Ramos (cell line): Measurements from ENCODE around the gene PTGR1.
"Not testable (repeated sequence)": the region's sequence is repeated elsewhere in the genome, so short reads cannot be mapped to it uniquely, and the experiment has no call there.

ENCODE experiments used
- in situ Hi-C: fragments of 300-500 bp; cut with MboI; formaldehyde crosslinking; loops from one replicate; pipeline ENCODE4 v1.14.3; 2022; ENCODE audit warnings: low sequenced_read_pairs; ENCODE audit not compliant: unreplicated experiment

PTGR1 gene

DNA sequence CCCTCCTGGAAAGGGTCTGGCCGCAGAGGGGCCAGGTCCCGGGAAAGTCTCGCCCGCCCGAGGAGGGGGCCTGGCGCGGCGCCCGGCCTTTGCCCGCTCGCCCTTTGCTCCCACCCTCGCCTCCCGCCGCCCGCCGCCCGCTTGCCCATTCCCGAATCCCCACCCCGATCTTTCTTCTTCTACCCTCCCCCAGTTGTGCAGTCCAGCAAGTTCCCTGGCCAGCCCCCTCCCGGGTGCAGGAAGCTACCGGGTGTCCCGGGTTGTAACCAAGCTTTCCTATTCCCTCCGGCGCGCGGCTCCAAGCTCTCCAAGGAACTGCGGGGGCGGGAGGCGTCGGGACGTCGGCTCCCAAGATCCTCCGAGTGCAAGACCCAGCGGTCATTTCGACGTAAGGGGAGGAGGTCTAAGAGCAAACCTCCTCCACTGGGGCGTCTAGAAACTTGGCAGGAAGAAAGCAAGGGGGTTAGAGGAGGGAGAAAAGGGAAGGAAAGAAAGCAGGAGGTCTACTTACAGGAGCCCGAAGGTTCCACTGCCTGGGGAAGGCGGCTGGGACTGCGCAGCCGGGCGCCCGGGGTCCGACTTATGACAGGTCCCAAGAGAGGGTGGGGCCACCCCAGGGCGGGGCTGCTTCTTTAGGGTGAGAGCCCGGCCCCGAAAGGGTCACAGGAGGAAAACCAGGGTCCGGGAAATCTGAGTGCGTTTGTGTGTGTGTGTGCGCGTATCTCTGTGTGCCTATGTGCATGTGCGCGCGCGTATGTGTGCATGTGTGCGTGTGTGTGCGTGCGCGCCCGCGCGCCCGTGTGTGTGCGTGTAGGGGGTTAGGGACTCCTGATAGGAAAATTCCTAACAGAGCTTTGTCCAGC lies at the start of gene PTGR1:
TSS of gene PTGR1 (minus strand) at position 556 of the 863 bp plus-strand sequence. CDS start 2,225 bp downstream, outside the sequence.
- in situ Hi-C loops, result loop anchor here (10.0 kb wide), 1 partner anchor 95 kb away; no protein-coding TSS in a partner anchor

DNA sequence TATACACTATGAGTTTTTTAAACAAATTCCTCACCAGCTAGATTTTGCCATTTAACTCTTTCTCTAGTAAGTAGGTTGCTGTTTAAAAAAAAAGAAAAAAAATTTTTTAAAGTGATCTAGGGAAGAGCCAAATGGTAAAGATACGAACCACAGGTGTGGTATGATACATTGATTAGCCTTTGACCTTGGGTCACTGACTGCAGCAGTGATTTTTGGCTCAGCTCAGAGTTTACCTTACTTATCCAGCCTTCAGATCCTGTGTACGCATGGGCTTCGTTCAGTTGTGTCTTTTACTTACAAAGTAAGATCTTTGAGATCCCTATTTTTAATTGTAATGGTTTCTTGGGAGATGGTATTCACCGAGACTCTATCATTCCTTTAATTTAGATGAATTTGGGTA lies 49.6 kb upstream of the PTGR1 start:
- in situ Hi-C loops, result no loop called here

DNA sequence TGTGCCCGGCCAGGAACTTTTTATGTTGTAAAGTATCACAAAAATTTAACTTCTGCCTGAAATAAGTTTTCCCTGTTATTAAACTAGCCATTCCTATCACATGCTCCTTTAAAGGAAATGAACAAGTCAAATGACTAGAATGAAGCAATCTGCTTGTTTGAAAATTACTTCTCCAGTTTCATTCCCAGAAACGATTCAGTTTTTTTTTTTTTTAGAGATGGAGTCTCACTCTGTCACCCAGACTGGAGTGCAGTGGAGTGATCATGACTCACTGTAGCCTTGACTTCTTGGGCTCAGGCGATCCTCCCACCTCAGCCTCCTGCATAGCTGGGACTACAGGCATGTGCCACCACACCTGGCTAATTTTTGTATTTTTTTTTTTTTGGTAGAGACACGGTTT lies 48.6 kb upstream of the PTGR1 start:
- in situ Hi-C loops, result no loop called here

DNA sequence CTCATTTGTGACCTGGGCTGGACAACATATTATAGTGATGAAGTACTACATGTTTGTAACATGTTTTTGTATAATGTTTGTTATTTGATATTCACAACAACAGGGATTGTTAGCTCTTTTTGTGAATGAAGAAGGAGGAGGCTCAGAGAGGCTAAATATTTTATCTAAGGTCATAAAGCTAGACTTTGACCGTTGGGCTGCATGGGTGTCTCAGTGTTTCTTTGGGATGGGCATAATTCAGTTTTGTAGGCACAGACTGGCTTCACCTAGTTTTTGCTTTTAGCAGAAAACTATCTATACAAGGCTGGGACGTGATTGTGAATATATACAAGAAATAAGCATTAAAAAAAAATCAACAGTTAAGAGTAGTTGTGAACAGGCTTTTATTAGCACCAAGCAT lies 47.0 kb upstream of the PTGR1 start:
- in situ Hi-C loops, result no loop called here

DNA sequence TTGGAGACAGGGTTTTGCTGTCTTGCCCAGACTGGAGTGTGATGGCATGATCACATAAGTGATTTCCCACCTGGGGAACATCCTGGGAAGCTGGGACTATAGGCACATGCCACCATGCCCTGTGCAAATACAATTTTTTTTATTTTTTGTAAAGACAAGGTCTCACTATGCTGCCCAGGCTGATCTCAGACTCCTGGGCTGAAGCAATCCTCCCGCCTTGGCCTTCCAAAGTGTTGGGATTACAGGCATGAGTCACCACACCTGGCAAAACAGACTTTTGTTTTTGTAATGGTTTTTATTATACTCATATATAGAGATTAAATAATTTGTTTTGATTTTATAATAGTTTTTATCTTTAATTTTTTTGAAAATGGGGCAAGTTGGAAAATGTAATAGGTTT lies 46.4 kb upstream of the PTGR1 start:
- in situ Hi-C loops, result no loop called here

DNA sequence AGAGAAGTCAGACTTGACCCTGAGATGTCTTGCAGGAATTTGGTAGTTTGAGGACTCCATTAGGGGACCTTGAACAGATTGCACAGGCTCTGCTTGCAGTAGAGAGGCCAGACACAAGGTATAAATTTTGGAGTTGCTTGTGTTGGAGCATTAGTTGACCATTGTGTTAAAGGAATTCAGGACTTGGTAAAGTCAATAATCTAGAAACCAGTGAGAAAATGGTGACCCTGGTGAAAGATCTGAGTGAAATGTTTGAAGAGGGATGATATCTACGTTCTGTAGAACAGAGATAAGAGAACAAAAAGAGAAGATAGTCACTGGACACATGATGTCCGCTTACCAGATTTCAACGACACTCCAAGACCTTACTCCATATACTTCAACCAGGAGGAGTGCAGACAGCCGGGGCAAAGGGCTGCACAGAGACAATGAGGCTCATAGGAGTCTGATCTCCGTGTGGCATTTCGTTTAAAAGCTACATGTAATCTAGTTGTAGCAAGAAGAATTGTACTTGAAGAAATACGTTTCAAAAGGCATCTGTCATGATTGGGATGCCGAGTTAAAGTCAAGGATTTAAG lies 44.8 kb upstream of the PTGR1 start:
- in situ Hi-C loops, result no loop called here

DNA sequence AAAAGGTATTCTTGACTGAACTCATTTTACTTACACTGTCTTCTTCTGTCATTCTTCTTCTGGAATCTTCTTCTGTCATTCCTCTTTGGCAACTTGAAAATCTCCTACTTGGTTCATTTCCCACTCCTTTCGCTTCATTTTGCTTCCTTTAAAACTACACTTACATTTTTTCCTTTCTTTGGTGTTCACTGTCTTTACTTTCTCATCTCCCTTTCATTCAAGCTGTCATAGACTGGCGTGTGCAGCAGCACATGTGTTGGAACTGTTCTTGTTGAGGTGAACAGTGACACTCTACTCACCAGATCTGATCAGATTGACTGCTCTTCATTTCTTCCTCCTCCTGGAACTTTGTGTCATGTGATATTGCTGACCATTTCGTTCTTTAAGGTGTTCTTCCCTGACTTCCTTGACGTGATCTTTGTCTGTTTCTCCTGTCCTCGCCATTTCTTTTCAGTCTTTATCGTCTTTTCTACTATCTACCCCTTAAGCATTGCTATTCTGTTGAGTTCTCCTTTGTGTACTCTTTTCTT lies 38.0 kb upstream of the PTGR1 start:
- in situ Hi-C loops, result no loop called here

DNA sequence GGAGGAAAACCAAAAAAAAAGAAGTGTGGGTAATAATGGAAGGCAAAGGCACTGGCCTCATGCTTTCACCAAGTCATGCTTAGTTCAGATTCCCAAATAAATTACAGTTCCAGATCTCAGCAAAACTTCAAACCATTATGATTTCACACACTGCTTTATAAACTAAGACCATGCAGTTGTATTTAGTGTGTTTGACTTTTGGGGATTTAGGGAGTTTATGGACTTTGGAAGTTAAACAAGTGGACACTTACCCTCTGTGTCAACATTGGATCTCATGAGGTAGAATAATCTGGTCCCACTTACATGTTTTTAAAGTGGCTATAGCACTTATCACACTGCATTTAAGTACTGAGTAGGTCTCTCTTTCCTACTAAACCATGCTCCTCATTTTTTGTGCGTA lies 35.4 kb upstream of the PTGR1 start:
- in situ Hi-C loops, result no loop called here

DNA sequence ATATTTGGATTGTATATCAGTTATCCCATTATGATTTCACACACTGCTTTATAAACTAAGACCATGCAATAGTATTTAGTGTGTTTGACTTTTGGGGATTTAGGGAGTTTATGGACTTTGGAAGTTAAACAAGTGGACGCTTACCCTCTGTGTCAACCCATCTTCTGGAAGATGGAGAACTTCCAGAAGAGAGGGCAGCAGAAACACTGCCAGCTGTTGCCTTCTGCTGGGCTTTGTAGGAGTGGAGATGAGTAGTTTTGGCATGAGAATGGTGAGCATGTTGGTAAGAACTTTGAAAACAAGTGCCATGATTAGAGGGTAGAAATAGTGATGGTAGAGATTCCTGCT lies 33.9 kb upstream of the PTGR1 start:
- in situ Hi-C loops, result no loop called here

DNA sequence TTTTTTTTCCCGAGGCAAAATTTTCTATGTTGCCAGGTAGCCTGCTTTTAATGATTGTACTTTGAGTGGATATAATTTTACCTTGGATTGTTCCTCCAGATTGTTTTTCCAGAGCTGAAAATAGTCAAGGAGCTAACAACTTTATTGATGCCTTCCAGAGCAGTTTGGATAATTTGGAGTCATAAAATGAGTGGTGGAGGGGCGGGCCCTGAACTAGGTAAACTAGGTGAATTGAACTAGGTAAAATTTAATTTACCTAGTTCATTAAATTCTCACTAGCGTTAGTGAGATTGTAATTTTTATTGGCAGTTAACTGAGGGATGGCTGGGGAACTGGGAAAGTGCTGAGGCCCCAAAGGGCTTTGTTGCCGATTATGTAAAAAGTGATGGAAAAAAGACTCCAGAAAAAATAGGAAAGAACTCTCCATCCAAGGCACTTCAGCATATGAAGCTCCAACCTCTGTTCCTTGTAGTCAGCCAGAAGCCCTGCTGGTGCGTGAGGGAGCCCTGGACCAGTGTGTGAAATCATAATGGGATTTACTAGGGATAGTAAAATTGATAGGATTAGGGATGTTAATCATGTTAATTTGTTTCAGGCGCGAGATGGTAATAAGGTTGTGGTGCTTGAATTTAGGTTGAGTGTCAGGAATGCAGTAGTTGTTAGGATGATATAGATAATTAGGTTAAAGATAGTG lies 33.4 kb upstream of the PTGR1 start:
- in situ Hi-C loops, result no loop called here

DNA sequence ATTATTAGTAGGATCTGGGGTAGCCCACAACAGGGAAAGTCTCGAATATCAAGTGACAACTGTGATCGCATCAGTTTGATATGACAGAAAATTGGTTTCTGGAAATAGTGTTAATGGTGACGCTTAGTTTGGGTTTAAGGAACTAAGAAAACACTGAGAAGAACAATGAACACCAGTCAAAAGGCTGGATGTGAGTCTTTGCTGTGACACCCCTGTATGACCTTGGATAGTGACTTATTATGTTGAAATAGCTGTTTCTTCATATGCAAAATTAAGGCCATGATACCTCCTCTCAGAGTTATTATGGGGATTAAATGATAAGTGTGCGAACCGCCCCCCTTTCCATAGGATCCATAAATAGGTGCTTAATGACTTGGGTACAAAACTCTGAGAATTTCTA lies 32.6 kb upstream of the PTGR1 start:
- in situ Hi-C loops, result no loop called here

DNA sequence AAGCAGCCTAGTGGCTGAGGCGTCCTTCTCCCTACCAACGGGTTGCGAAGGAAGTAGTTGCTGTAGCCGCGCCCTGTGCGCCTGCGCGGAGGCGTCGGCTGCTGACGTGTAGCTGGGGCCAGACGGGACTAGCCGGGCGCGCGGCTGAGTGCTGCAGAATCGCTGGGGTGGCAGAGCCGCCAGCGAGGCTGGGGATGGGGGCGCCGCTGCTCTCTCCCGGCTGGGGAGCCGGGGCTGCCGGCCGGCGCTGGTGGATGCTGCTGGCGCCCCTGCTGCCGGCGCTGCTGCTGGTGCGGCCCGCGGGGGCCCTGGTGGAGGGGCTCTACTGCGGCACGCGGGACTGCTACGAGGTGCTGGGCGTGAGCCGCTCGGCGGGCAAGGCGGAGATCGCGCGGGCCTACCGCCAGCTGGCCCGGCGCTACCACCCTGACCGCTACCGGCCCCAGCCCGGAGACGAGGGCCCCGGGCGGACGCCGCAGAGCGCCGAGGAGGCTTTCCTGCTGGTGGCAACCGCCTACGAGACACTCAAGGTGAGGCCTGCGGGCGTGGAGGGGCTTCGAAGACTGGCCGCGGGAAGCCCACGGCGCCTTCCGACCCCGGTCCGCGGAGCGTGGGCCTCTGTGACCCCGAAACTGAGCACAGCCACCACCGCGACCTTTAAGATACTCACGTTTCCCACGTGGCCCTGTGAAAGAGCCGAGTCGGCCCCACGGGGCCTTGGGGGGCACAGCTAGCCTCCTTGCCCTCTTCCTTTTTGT lies 31.9 kb upstream of the PTGR1 start, which contains the start of gene DNAJC25:
TSS of gene DNAJC25 (plus strand) at position 121 of the 758 bp plus-strand sequence. CDS start at position 195, 74 bp downstream.
- in situ Hi-C loops, result no loop called here

DNA sequence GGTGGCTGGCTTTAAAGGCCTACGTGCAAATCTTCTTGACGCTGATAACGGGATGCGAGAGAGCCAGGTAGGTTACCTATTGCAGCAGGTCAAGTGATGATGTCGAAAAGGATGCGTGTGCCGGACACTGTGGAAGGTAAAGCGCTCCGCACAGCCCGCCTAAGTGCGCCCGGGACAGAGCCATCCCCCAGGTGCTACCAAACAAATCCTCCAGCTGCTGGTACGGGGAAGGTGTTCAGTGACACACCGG lies 31.4 kb upstream of the PTGR1 start:
- in situ Hi-C loops, result no loop called here

DNA sequence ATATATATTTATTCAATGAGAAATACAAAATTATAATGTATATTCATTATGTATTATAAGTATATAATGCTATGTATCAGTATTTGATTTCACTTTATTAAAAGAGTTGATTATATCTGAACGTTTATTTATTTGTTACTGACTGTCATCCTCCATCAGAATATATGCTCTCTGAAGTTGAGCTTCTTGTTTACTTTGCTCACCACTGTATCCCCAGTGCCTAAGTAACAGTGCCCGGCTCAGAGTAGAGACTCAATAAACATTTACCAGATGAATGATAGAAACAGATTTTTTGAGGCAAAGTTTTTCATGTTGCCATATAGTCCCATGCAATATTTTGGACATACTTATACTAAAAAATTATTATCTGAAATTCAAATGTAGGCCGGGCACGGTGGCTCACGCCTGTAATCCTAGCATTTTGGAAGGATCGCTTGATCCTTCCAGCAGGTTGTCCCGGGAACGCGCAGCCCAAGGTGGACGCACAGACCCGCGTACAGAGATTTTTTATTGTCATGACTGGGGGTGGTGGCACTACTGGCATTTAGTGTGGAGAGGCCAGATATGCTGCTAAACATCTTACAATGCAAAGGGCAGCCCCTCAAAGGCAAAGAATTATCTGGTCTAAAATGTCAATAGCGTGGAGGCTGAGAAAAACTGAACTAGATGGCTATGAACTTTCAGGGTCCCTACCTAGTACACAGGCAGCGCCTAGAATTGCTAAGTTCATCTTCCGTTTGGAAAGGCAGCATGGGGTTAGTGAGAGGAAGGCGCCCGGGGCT lies 30.9 kb upstream of the PTGR1 start:
- in situ Hi-C loops, result no loop called here

DNA sequence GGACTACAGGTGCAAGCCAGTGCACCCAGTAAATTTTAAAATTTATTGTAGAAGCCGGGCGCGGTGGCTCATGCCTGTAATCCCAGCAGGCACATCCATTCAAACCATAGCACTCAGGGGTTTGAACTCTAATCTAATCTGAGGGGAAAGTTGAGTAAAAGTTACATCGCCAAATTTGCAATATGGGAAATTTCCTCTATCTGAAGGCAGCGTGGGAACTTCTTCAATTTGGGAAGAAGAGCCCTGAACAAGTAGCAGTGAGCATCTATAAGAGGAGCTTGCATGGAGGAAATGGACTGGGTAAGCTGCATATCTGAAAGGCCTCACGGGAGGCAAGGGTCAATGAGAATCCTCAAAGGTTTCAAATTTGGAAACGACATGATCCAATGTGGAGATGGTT lies 29.0 kb upstream of the PTGR1 start:
- in situ Hi-C loops, result no loop called here

DNA sequence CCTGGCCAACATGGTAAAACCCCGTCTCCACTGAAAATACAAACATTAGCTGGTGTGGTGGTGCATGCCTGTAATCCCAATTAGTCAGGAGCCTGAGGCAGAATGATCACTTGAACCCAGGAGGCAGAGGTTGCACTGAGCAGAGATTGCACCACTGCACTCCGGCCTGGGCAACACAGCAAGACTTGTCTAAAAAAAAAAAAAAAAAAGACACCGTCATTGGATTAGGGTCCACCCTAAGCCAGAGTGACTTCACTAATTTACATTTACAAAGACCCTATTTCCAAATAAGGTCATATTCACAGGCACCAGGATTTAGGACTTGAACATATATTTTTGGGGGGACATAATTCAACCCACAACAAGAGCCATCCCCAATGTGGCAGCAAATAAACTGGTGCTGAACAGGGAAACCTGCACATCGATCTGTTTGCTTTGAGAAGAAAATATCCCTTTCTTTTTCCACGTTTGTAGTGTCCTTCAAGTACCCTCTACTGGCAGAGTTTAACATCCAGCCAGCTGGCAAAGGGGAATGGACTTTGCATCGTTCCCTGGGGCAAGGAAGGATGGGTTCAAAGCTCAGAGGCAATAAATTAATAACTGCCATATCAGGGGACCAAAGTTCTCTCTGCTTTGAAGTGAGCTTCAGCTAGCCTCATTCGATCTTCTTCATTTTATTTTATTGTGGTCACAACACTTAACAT lies 28.0 kb upstream of the PTGR1 start:
- in situ Hi-C loops, result no loop called here

DNA sequence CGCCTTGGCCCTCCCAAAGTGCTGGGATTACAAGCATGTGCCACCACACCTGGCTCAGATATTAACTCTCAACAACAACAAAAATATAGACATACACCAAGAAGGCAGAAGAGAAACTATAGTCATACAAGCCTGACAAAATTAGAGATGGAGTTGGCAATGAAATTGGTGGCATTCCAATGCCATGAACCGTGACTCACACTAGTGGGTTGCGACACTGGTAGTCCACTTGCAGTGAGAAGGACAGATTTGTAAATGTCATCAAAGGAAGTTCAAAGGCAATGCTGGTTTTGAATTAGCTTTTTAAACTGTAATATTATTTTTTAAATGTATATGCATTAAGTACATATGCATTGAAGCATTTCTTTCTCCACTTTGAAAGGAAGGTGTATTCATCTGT lies 23.2 kb upstream of the PTGR1 start:
- in situ Hi-C loops, result no loop called here

DNA sequence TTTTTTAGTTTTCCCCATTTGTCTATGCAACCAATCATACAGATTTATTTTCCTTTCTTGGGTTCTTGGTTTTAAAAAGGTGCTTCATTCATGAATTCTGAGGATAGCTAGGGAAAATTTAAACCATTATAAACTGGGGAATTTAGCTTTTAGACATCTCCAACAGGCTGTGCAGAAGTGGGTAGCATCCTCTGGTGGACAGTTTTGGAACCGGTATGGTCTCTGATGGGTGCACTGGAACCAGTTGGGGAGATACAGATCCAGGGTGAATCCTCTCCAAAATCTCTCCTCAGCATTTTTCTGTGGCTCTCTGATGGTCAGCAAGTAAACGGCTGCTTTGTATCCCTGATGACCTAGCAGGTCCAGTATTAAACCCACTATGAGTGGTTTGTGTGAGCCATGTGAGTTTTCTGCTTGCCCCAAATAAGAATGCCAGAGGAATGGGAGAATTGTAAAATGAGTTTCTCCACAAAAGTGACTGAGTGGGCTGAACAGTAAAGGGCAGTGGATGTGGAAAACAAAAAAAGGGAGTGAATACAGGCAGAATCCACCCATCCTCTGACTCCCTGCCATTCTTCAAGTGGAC lies 22.5 kb upstream of the PTGR1 start:
- in situ Hi-C loops, result no loop called here

DNA sequence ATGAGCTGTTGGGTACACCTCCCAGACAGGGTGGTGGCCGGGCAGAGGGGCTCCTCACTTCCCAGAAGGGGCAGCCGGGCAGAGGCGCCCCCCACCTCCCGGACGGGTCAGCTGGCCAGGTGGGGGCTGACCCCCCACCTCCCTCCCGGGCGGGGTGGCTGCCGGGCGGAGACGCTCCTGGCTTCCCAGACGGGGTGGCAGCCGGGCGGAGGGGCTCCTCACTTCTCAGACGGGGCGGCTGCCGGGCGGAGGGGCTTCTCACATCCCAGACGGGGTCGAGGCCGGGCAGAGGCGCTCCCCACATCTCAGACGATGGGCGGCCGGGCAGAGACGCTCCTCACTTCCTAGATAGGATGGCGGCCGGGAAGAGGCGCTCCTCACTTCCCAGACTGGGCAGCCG lies 17.9 kb upstream of the PTGR1 start:
- in situ Hi-C loops, result not testable (repeated sequence)
